NCI-H1092 (cell line): ENCODE data around the gene DNAAF1.

Source experiments
- DNase-seq: peaks from one replicate; lab custom pipeline; 2025; lab: John Stamatoyannopoulos, UW

Gene DNAAF1

DNA sequence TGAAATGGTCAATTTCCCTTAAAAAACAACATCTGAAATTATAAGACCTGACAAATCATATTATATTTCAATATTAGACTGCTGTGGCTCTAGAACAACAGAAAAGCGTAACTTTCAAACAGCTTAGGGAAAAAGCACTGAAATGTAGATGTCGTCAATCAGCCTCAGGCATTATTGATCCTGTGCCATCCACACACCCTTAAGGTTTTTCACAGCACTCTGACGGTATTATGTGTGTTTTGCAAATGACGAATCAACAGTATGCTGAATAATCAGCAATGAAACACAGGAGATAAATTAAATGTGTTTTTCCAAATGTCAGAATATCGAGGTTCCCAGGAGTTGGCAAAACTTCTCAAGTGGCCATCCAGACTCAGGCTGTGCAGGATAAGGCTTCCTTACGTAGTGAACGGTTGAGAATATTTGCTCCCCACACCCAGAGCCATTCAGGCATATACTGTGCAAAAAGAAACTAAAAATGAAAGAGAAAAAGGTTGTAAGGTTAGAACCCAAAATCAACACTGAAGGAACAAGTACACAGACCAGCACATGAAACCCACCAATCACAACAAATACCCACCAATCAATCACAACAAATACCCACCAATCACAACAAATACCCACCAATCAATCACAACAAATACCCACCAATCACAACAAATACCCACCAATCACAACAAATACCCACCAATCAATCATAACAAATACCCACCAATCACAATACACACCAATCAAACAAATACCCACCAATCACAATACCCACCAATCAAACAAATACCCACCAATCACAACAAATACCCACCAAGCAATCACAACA, 20.6 kb upstream of the DNAAF1 start:
- no peak for DNase-seq

DNA sequence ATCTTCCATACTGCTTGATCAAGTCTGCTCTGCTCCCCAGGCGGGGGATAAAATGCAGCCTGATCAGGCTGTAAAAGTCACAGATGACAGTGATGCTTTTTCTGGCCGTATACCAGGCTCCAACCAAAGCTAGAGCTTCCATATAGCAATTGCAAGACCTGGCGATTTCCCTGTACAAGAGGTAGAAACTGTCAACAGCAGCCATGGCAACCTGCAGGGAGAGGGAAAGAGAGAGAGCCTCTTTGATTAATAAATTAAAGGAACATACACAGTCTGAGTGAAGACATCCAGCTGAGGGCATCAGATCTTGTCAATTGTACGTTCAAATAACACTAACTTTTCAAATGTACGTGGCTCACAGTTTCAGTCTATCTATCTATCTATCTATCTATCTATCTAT, 14.0 kb upstream of the DNAAF1 start:
- no peak for DNase-seq

DNA sequence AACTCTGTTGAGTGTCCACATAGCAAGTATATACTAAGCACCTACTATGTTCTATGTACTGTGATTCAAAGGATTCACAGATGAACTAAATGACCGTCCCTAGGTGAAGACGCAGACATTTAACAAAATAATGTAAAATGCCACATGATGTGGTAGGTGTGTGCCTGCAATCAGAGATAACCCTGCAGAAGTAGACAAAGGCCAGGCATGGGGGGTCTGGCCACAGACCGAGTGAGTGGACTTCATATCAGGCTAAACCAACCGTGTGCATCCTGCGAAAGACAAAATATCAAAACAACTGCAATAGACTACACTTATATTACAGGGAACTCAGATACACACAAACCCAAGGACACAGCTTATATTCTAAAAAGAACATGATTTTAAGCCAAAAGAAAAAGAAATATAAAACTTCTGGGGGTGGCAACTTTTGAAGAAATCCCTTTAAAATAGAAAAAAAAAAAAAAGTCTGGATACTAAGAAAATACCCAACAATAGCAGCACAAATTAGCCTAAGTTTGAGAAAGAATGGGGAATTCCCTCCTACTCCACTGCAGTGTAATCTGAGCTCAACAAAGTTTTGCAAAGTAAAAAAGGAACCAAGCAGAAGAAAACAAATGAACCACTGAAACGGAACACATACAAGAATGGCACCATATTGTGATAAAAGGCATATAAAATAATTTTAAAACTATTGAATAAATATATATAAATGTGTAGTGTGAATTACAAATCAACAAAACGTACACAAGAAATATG, 12.4 kb upstream of the DNAAF1 start:
- no peak for DNase-seq

DNA sequence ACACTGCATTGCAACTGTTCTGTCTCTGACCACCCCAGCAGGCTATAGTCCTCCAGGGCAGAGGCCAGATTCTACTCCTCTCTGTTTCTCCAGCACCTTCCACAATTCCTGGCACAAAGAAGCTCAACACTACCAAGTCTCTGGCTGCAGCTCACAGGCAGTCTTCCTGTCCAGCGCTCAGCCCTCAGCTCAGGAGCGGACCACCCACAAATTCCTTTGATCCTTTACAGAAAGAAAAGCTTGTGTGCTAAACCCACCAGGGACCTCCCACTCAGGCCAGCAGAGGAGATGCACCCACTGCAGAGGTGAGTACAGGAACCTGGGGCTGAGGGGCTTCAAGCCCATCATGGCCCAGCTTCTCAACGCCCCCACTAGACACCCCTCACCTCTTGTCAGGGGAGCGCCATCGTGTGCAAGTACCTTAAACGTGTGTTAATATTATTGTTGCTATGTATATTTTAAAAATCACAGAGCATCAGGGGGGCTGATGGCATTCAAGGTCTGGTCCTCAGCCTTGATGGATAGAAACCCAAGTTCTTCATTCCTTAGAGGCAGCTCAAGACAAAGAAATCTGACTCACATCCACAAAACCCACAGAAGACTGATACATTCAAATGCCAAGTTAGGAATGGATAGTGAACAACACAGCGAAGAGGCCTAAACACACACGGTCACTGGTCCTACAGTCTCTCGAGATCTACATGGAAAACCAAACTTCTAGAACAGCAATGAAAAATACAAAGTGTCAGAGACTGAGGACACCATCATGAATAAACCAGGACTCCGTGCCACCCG, 8.6 kb upstream of the DNAAF1 start:
- no peak for DNase-seq

DNA sequence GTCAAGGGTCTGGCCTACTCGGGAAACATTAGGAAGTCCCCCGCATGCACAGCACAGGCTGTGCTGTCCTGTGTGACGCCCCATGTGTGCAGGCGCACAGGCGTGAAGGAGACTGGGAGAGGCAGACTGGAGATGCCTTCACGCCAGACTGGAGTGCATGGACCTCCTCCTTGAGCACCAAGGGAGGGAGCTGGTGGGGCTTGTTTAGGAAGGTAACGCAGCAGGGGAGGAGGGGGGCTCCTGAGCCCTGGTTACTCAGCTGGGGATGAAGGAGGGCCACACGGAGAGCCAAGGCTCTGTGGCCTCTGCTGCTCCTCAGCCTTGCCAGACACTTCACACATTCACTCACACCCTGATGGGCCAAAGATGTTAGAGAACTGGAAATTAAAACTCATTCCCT, 7.8 kb upstream of the DNAAF1 start:
- no peak for DNase-seq

DNA sequence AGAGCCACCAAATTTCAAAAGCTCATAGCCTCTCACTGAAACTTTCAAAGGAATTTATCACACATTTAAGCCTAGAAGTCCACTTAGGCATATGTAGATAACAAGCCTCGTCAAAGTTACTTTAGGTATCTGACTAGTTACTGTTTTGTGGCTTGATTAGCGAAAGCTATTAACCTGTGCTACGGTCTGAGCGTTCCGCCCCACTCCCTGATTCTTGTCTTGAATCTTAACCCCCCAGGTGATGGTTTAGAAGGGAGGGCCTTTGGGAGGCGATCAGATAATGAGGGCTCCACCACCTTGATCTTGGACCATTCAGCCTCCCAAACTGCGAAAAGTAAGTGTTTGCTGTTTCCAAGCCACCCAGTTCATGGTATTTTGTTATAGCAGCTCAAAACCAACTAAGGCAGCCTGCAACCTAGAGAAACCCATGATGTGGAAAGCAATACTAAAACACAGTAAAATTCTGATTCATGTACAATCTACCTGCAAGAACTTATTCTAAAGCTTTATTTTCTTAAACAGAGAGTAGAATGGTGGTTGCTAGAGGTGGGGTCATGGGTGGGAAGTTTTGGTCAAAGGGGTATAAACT, 7.2 kb upstream of the DNAAF1 start:
- no peak for DNase-seq

DNA sequence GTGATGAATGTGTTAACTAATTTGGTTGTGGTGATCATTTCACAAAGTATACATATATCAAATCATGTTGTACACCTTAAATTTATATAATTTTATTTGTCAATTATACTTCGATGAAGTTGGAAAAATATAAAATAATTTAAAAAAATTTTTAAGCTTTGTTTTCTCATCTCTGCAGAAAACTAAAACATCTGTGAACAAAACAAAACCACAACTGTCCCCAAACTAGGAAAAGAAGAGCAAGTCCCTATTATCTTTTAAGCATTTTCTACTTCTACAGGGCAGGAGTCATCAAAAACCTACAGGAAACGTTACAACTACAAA, 6.6 kb upstream of the DNAAF1 start:
- DNase-seq: no peak

DNA sequence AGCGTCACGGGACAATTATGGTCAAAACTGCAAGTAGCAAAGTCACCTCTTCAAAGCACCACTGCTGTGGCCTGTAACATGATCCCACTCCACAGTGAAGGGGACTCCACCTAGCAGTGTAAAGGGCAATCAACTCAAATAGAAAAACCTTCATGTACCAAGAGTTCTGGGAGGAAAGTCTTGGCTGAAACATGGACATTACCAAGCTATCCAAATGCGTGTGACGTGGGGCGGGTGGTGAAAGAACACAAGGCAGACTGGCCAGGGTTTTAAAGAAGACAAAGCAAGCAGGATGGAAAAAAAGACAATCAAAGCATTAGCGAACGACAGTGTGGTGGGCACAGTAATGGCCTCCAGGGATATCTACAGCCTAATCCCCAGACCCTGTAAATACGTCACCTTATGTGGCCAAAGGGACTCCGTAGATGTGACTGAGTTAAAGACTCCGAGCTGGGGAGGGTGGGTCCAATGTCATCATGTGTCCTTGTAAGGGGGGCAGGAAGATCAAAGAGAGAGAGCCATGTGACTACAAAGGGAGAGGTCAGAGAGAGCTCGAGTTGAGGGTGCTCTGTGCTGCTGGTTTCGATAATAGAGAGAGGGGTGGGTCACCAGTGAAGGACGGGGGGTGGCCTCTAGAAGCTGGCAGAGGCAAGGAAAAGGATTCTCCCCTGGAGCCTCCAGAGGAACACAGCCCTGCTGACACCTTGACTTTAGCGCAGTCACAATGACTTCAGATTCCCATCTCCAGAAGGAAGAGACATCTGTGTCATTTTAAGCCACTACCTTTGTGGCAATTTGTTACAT, 6.1 kb upstream of the DNAAF1 start:
- peak; percentile 33 for DNase-seq

DNA sequence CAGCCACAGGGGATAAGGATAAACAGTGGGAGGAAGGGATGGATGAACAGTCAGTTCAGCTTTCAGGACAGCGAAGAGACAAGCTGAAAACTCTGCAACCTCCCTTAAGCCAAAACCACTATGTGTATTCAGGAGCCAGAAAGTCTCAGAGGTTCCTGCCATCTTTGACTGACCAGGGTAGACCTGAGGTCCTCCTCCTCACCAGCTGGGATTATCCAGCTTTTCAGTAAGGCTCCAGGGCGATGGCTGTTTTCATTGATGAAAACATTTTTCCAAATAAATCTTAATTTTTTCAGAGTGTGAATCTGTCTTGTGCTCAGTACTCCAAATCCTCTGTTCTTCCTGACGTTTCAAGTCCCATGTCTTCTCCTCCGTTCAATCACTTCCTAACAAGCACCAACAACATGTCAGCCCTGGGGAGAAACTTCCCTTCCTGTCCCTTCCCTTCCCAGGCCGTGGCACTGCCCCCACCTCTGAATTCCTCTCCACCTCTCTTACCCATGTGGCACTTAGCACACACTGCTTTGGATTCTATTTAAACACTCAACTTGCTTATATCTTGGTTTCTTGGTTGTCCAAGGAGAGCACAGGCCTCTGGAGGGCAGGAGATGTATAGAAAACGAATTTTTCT, 5.4 kb upstream of the DNAAF1 start:
- no peak for DNase-seq

DNA sequence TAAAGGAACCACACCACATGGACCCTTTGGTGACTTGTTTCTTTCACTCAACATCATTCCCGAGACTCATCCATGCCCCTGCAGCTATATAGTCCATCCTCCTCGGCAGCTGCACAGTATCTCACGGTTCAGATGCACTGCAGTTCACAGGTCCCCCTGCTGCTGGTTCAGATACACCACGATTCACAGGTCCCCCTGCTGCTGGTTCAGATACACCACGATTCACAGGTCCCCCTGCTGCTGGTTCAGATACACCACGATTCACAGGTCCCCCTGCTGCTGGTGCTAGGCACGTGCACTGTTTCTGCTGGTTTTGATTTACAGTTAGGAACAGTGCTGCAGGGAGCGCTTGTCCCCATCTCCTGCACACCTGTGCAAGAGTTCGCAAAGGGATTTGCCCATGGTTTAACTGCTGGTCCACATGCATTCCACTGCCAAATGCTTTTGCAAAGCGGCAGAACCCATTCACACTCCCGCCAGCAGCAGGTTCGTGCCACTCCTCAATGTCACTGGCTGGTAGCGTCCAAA, 3.9 kb upstream of the DNAAF1 start:
- DNase-seq: no peak

DNA sequence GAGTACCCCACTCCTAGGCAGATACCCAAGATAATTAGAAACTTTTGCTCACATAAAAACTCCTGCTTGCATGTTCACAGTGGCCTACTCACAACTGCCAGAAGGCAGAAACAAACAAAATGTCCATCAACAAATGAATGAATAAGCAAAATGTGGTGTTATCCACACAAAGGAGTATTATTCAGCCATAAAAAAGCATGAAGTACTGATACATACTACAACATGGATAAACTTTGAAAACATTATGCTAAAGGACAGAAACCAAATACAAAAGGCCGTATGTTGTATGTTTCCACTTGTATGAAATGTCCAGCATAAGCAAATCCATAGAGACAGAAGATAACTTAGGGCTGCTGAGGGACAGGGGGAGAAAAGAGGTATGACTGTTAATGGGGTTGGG, 2.0 kb upstream of the DNAAF1 start:
- DNase-seq: no peak

DNA sequence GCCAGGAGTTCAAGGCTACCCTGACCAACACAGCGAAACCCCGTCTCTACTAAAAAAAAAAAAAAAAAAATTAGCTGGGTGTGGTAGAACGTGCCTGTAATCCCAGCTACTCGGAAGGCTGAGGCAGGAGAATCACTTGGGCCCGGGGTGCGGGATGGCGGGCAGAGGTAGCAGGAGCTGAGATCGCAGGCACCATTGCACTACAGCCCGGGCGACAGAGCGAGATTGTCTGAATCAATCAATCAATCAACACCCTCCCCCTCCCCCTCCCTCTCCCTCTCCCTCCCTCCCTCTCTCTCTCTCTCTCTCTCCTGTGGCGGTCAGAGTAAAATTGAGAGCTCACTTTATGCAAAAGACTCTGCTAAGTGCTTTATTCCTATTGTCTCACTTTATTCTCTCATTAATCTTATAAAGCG, 1.3 kb upstream of the DNAAF1 start:
- no peak for DNase-seq

DNA sequence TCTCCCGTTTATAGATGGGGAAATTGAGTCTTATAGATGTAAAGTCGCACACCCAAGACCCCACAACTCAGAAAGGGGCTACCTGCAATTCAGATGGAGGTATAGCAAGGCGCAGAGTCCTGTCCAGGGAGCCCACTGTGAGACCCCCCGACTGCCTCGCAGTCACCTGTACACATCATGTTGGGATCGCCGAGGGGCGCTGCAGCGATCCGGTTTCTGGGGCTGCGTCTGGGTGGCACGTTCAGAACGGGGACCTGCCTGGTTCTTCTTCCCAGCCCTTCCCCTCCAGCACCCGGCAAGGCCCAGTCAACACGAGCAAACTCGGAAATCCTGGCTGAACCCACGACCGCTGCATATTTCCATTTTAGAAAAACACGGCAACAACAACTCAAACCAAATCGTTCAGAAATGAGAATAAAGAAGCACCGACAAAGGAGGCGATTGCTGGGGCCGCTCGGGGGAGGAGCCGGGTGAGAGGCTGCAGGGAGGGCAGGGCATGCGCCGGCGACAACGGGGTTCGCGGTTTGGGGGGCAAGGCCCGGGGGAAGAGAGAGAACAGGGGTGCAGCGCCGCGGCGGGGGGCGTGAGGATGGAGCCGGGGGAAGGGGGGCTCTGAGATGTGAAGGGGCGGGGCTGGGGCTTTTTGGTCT, 774 bp upstream of the DNAAF1 start:
- no peak for DNase-seq

DNA sequence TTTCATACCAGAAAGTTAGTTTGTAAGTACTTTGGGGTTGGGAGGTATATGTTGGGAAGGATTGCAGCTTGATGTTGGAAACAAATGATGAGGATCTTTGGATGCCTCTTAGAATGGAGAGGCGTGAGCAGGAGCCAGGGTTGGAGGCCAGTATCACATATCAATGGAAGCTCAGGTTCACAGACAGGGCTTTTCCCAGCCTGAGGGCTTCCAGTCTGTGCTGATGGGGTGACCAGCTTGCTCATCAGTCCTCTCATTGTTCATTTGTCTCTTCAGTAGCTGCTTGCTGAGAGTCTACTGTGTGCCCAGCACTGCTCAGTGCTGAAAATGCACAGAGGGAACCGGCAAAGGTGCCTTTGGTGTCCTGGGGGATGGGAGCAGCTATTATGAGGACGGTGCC, 5.8 kb downstream of the DNAAF1 start:
- no peak for DNase-seq

DNA sequence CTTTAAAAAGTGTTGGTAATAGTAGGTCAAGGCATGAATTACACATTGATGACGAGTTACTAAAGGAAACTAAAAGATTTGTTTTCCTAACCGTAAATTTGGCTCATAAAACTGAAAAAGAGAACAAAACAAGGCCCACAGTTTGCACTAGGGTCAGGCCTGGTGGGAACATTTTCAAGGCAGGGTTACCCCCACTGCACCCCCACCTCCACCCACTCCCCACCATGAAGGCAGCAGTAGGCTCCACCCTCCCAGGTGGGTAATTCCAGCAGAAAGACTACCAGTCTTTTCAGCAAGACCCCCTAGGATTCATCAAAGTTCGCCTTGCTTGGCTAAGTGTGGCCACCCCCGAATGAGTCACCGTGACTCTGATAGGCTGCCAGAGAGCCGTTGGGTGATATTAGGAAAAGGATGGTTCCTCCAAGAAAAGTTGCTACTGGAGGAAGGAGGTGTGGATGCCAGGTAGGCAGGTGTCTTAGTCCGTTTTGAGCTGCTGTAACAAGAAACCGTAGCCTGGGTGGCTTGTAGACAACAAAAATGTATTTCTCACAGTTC, 8.6 kb downstream of the DNAAF1 start:
- no peak for DNase-seq

DNA sequence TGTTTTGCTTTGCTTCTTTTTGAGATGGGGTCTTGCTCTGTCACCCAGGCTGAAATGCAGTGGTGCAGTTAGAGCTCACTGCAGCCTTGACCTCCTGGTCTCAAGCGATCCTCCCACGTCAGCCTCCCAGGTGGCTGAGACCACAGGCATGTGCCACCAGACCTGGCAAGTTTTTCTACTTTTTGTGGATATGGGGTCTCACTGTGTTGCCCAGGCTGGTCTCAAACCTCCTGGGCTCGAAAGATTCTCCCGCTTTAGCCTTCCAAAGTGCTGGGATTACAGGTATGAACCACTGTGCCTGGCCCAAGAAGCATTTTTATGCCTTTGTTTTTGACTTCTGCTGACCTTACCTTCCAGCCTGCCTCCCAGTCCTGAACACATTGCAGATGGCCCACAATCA, 10.1 kb downstream of the DNAAF1 start:
- DNase-seq: no peak

DNA sequence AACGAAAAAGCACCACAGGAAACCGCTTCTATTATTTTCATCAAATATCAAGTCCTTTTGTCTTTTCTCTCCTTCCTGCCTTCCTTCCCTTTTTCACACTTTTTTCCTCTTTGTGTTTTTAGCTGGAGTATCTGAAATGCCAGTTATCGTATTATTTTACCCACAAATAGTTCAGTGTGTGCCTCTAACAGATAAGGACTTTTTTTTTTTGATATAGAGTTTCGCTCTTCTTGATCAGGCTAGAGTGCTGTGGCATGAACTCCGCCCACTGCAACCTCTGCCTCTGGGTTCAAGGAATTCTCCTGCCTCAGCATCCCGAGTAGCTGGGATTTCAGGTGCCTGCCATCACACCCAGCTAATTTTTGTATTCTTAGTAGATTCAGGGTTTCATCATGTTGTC, 10.7 kb downstream of the DNAAF1 start:
- DNase-seq: no peak

DNA sequence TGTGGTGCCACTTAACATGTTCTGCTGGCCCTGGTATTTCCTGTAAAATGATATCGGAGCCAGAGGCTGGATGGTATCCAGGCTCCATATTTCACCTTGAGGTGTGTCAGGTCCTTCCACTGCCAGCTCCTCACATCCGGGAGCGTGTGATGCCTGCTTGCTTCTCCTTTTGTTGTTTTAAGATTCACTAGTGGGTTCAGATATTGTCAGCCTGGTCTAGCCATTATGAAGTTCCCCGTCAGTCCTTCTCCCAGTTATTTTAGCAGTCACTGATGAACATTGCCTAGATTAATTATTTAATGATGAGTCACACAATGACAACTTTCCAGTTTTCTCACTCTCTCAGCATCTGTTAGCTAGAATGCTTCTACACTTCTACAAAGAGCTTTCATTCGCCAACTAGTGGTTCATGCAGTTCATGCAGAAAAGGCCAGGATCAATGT, 11.3 kb downstream of the DNAAF1 start:
- no peak for DNase-seq

DNA sequence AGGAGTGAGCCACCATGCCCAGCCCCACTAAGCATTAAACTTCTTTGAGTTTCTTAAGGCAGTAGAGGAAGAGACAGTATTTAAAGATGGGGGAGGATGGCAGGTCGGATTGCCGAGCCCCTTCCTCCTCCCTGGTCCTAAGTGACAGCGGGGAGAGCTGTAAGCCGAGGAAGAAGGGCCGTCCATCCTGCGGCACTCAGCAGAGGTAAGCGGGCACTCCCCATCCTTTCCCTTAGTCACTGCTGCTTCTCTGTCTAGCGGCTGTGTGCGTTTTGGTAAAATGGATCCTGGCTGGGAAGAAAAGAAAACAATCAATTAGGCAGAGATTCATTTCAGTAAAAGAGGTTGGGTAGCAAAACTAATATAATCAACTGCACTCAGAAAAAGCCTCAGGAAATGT, 13.9 kb downstream of the DNAAF1 start:
- DNase-seq: no peak

DNA sequence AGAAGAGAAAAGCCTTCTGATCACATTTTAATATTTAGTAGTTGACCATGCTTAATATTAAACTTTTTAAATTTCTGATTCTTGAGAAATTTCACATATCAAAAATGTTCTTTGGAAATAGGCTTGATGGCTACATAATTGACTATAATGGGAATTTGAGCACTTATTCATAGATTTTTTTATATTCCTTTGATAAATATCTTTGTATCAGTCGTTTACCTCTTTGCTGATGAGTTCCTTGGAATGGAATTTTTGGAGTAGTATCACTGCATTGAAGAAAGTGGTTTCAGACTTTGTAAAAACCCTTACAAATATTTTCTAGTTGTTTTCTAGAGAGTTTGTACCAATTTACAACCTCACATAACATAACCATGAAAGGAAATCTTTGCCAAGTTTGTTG, 14.7 kb downstream of the DNAAF1 start:
- DNase-seq: no peak
